Measurements from ENCODE around the gene SCNN1A. TPM values are rescaled to one million over a fixed set of nuclear protein-coding genes. Genes with fewer than 3 reads are reported as not detected.
A peak's percentile ranks its signal among the peaks of the same experiment; 100 is the strongest.
"Not testable (repeated sequence)": the region's sequence is repeated elsewhere in the genome, so short reads cannot be mapped to it uniquely, and the experiment has no call there.

Gene SCNN1A
- total and polyA plus RNA-seq, 3 experiments from 2014 or later: 0.49 to 0.93 (median 0.77) TPM

- H3K27me3 Mint-ChIP-seq: peaks cover 1 to 4% of the 10 kb centered on the region in 2 donors
- DNase-seq: no peak
- H3K27ac Mint-ChIP-seq: peak overlapping the region; percentile 75 to 95 (median 88)
- H3K4me1 ChIP-seq (ENCODE audit: insufficient read depth, low read length): peaks cover 53% of the 10 kb centered on the region
- peaks cover 2 to 11% (median 4%) of the 10 kb centered on the region in 3 donors for H3K36me3 Mint-ChIP-seq
- CTCF ChIA-PET: interaction anchor here (0.6 to 6.8 kb wide), 8 partner anchors 10 to 120 kb away, joined by 3 to 58 read pairs (median 7); no protein-coding TSS in a partner anchor
- POLR2A ChIA-PET: interaction anchor here (0.8 to 1.5 kb wide), 2 partner anchors 9 to 10 kb away, joined by 4 to 5 read pairs; no protein-coding TSS in a partner anchor
- no peaks in the 10 kb centered on the region for H3K9me3 Mint-ChIP-seq
- H3K4me1 Mint-ChIP-seq: peaks cover 44 to 54% (median 45%) of the 10 kb centered on the region in 3 donors
- no peaks in the 10 kb centered on the region for H3K36me3 ChIP-seq (ENCODE audit: insufficient read depth, low read length)
- H3K9me3 ChIP-seq (ENCODE audit: low read length): no peaks in the 10 kb centered on the region
- no peak overlapping the region for H3K27ac ChIP-seq (ENCODE audit: low read depth, low read length)
- H3K4me3 Mint-ChIP-seq: peak overlapping the region; percentile 24 to 85 (median 65)
- peak overlapping the region; percentile 11 for H3K4me3 ChIP-seq (ENCODE audit: low read length)
- no peaks in the 10 kb centered on the region for H3K27me3 ChIP-seq (ENCODE audit: insufficient read depth, low read length, poor library complexity, severe bottlenecking)
Observed at GRCh38 chr12:6345319-6346091, 29.9 kb downstream of the SCNN1A start.

- Mint-ChIP-seq H3K36me3 (peaks cover 2 to 11% (median 4%) of the 10 kb centered on the region in 3 donors), H3K27ac (peak overlapping the region in 2 of 8 donors; percentile 17 to 52), H3K4me1 (peaks cover 44 to 54% (median 45%) of the 10 kb centered on the region in 3 donors)
- not testable (repeated sequence) for H3K27ac ChIP-seq (ENCODE audit: low read depth, low read length); H3K9me3 Mint-ChIP-seq; H3K9me3 ChIP-seq (ENCODE audit: low read length); H3K27me3 ChIP-seq (ENCODE audit: insufficient read depth, low read length, poor library complexity, severe bottlenecking); H3K27me3 Mint-ChIP-seq; H3K4me3 ChIP-seq (ENCODE audit: low read length); DNase-seq; H3K4me3 Mint-ChIP-seq; H3K36me3 ChIP-seq (ENCODE audit: insufficient read depth, low read length)
- ChIA-PET CTCF (interaction anchor here (0.8 to 6.8 kb wide), 6 partner anchors 9 to 114 kb away, joined by 3 to 58 read pairs (median 6); no protein-coding TSS in a partner anchor), POLR2A (interaction anchor here (0.7 kb wide), 1 partner anchor 189 kb away, joined by 3 read pairs; no protein-coding TSS in a partner anchor)
- H3K4me1 ChIP-seq (ENCODE audit: insufficient read depth, low read length): peaks cover 61% of the 10 kb centered on the region
Observed at GRCh38 chr12:6344101-6344660, 31.2 kb downstream of the SCNN1A start.

GRCh38 chr12:6343518-6343917, 31.8 kb downstream of the SCNN1A start:
- no peak overlapping the region for H3K27ac ChIP-seq (ENCODE audit: low read depth, low read length)

GRCh38 chr12:6342140-6342889, 33.0 kb downstream of the SCNN1A start:
- peaks cover 73% of the 10 kb centered on the region for H3K4me1 ChIP-seq (ENCODE audit: insufficient read depth, low read length)
- H3K27ac Mint-ChIP-seq: peak overlapping the region in 2 of 8 donors; percentile 94 to 97
- no peaks in the 10 kb centered on the region for H3K36me3 ChIP-seq (ENCODE audit: insufficient read depth, low read length)
- no peak overlapping the region for H3K4me3 Mint-ChIP-seq
- peaks cover 2 to 11% (median 4%) of the 10 kb centered on the region in 3 donors for H3K36me3 Mint-ChIP-seq
- POLR2A ChIA-PET: interaction anchor here (0.7 kb wide), 1 partner anchor 128 kb away, joined by 3 read pairs; no protein-coding TSS in a partner anchor
- H3K27me3 Mint-ChIP-seq: peaks cover 0 to 4% of the 10 kb centered on the region in 2 donors
- no peaks in the 10 kb centered on the region for H3K9me3 ChIP-seq (ENCODE audit: low read length)
- no peaks in the 10 kb centered on the region for H3K9me3 Mint-ChIP-seq
- CTCF ChIA-PET: interaction anchor here (1.2 to 6.8 kb wide), 4 partner anchors 7 to 25 kb away, joined by 5 to 58 read pairs (median 8); no protein-coding TSS in a partner anchor
- H3K4me3 ChIP-seq (ENCODE audit: low read length): peak overlapping the region; percentile 91
- no peak for DNase-seq
- peak overlapping the region; percentile 89 for H3K27ac ChIP-seq (ENCODE audit: low read depth, low read length)
- peaks cover 42 to 50% (median 45%) of the 10 kb centered on the region in 3 donors for H3K4me1 Mint-ChIP-seq
- H3K27me3 ChIP-seq (ENCODE audit: insufficient read depth, low read length, poor library complexity, severe bottlenecking): no peaks in the 10 kb centered on the region

More at GRCh38 chr12:6343518-6343917, 31.8 kb downstream of the SCNN1A start:
- Histone ChIP-seq H3K4me3 (ENCODE audit: low read length) (no peak overlapping the region), H3K9me3 (ENCODE audit: low read length) (no peaks in the 10 kb centered on the region), H3K36me3 (ENCODE audit: insufficient read depth, low read length) (no peaks in the 10 kb centered on the region), H3K27me3 (ENCODE audit: insufficient read depth, low read length, poor library complexity, severe bottlenecking) (no peaks in the 10 kb centered on the region), H3K4me1 (ENCODE audit: insufficient read depth, low read length) (peaks cover 68% of the 10 kb centered on the region)
- H3K27ac Mint-ChIP-seq: peak overlapping the region in 1 of 8 donors; percentile 94
- CTCF ChIA-PET: interaction anchor here (0.8 to 6.8 kb wide), 6 partner anchors 8 to 113 kb away, joined by 3 to 58 read pairs (median 6); no protein-coding TSS in a partner anchor
- no peak overlapping the region for H3K4me3 Mint-ChIP-seq
- no peak for DNase-seq
- peaks cover 1 to 4% of the 10 kb centered on the region in 2 donors for H3K27me3 Mint-ChIP-seq
- POLR2A ChIA-PET: no interaction called here
- peaks cover 42 to 54% (median 45%) of the 10 kb centered on the region in 3 donors for H3K4me1 Mint-ChIP-seq
- no peaks in the 10 kb centered on the region for H3K9me3 Mint-ChIP-seq
- peaks cover 2 to 11% (median 4%) of the 10 kb centered on the region in 3 donors for H3K36me3 Mint-ChIP-seq

- CTCF ChIA-PET: interaction anchor here (1.0 to 2.6 kb wide), 4 partner anchors 18 to 26 kb away, joined by 4 to 10 read pairs (median 5); no protein-coding TSS in a partner anchor
- Mint-ChIP-seq H3K36me3 (peaks cover 0 to 11% (median 4%) of the 10 kb centered on the region in 3 donors), H3K27ac (peak within 1 kb of the TSS in 2 of 8 donors; percentile 94 to 97), H3K4me3 (no peak within 1 kb of the TSS), H3K9me3 (no peaks in the 10 kb centered on the region), H3K27me3 (peaks cover 0 to 3% of the 10 kb centered on the region in 2 donors), H3K4me1 (peaks cover 36 to 42% (median 37%) of the 10 kb centered on the region in 3 donors)
- peak within 1 kb of the TSS; percentile 91 for H3K4me3 ChIP-seq (ENCODE audit: low read length)
- DNase-seq: peak in 3 of 5 donors; percentile 48 to 63 (median 58)
- POLR2A ChIA-PET: no interaction called here
- H3K27me3 ChIP-seq (ENCODE audit: insufficient read depth, low read length, poor library complexity, severe bottlenecking): no peaks in the 10 kb centered on the region
- peak within 1 kb of the TSS; percentile 89 for H3K27ac ChIP-seq (ENCODE audit: low read depth, low read length)
- peaks cover 71% of the 10 kb centered on the region for H3K4me1 ChIP-seq (ENCODE audit: insufficient read depth, low read length)
- H3K9me3 ChIP-seq (ENCODE audit: low read length): no peaks in the 10 kb centered on the region
- H3K36me3 ChIP-seq (ENCODE audit: insufficient read depth, low read length): no peaks in the 10 kb centered on the region
Observed at GRCh38 chr12:6341417-6342139, 33.8 kb downstream of the SCNN1A start, which contains the start of gene TNFRSF1A. TSS of gene TNFRSF1A (minus strand) at chr12:6342076. CDS start at chr12:6341814, 262 bp downstream.

- peaks cover 33 to 35% (median 35%) of the 10 kb centered on the region in 3 donors for H3K4me1 Mint-ChIP-seq
- no peaks in the 10 kb centered on the region for H3K9me3 ChIP-seq (ENCODE audit: low read length)
- DNase-seq: no peak
- peaks cover 0 to 11% (median 4%) of the 10 kb centered on the region in 3 donors for H3K36me3 Mint-ChIP-seq
- H3K9me3 Mint-ChIP-seq: no peaks in the 10 kb centered on the region
- peak overlapping the region; percentile 89 for H3K27ac ChIP-seq (ENCODE audit: low read depth, low read length)
- no peaks in the 10 kb centered on the region for H3K27me3 ChIP-seq (ENCODE audit: insufficient read depth, low read length, poor library complexity, severe bottlenecking)
- H3K36me3 ChIP-seq (ENCODE audit: insufficient read depth, low read length): no peaks in the 10 kb centered on the region
- H3K27me3 Mint-ChIP-seq: peaks cover 0 to 4% of the 10 kb centered on the region in 2 donors
- no peak overlapping the region for H3K4me3 Mint-ChIP-seq
- H3K4me1 ChIP-seq (ENCODE audit: insufficient read depth, low read length): peaks cover 71% of the 10 kb centered on the region
- CTCF ChIA-PET: interaction anchor here (1.0 to 2.6 kb wide), 4 partner anchors 18 to 210 kb away, joined by 4 to 10 read pairs (median 5); no protein-coding TSS in a partner anchor
- H3K4me3 ChIP-seq (ENCODE audit: low read length): peak overlapping the region; percentile 91
- POLR2A ChIA-PET: interaction anchor here (1.3 kb wide), 1 partner anchor 22 kb away, joined by 6 read pairs; no protein-coding TSS in a partner anchor
- H3K27ac Mint-ChIP-seq: no peak overlapping the region
Observed at GRCh38 chr12:6340745-6341416, 34.5 kb downstream of the SCNN1A start.
